Activated CD4-positive, alpha-beta T cell treated with anti-CD3 and anti-CD28 coated beads, Interleukin-2, amount 50 U/mL, for 24 hours (primary cell): ENCODE measurements around the gene ARHGAP45.
"Not testable (repeated sequence)": the region's sequence is repeated elsewhere in the genome, so short reads cannot be mapped to it uniquely, and the experiment has no call there.

Experiments
- DNase-seq, 2 donors: peaks; one replicate each; pipeline ENCODE4 v3.0.0-alpha.2; 2020; ENCODE audit warnings: low read depth in 1 of 2, low spot score in 1 of 2

Gene ARHGAP45, protein sequence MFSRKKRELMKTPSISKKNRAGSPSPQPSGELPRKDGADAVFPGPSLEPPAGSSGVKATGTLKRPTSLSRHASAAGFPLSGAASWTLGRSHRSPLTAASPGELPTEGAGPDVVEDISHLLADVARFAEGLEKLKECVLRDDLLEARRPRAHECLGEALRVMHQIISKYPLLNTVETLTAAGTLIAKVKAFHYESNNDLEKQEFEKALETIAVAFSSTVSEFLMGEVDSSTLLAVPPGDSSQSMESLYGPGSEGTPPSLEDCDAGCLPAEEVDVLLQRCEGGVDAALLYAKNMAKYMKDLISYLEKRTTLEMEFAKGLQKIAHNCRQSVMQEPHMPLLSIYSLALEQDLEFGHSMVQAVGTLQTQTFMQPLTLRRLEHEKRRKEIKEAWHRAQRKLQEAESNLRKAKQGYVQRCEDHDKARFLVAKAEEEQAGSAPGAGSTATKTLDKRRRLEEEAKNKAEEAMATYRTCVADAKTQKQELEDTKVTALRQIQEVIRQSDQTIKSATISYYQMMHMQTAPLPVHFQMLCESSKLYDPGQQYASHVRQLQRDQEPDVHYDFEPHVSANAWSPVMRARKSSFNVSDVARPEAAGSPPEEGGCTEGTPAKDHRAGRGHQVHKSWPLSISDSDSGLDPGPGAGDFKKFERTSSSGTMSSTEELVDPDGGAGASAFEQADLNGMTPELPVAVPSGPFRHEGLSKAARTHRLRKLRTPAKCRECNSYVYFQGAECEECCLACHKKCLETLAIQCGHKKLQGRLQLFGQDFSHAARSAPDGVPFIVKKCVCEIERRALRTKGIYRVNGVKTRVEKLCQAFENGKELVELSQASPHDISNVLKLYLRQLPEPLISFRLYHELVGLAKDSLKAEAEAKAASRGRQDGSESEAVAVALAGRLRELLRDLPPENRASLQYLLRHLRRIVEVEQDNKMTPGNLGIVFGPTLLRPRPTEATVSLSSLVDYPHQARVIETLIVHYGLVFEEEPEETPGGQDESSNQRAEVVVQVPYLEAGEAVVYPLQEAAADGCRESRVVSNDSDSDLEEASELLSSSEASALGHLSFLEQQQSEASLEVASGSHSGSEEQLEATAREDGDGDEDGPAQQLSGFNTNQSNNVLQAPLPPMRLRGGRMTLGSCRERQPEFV

DNA sequence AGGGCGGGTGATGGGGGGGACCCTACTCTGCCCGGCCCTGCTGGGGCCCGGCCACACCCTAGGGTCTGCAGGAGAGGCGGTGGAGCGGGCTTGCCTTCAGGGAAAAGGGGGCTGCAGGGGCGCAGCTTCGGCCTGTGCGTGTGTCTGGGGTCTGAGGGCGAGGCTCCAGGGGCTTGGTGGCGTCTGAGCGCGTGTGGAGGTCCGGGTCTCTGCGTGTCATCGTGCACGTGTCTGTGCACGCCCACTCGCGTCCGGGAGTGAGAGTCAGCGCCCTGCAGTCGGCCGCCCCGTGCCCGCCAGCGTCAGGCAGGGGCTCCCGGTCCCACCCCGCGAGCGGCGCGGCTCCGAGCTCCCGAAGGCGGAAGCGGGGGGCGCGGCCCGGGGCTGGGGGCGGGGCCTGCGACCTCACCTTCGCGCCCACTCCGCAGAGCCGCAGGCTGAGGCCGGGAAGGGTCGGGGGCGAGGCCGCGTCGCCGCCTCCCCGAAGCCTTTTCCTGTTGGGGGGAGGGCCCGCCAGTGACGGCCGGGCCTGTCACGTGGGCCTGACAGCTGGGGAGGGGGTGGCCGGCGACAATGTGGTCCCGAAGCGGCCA is at the start of gene ARHGAP45:
ARHGAP45 (plus strand) TSS at position 420 of the 593 bp plus-strand sequence. CDS start 239 bp downstream, outside the sequence.
- peak in 1 of 2 donors; percentile 60 for DNase-seq

GRCh38 chr19:1017906-1018305 is 49.1 kb upstream of the ARHGAP45 start:
- DNase-seq: no peak

- DNase-seq: no peak
Measured at GRCh38 chr19:1018393-1018792, 48.6 kb upstream of the ARHGAP45 start.

DNA sequence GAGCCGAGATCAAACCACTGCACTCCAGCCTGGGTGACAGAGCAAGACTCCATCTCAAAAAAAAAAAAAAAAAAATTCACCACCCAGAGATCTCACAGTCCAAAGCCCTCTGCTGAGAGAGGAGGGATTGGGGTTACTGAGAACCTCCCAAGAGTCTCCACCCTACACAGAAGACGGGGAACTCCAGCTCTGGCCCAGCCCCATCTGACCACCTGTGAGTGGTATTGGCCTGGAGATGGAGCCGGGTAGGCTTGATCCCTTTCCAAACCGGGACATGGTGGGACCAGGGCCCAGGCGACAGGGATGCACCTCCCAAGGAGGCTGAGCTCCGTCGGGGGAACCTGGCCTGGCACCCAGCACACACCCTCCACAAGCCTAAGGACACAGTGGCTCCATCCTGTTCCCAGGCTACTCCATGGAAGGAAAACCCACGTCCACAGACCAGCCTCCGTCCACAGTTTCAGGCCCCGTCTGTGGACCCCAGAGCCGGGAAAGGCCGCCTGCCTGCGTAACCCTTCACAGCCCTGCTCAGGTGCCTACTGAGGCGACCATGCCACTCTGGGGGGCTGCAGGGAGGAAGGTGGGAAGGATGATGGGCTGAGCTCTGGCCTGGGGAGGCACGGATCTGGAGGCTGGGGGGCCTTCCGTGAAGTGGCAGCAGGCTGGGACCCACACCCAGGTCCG is 47.9 kb upstream of the ARHGAP45 start:
- DNase-seq: no peak

DNA sequence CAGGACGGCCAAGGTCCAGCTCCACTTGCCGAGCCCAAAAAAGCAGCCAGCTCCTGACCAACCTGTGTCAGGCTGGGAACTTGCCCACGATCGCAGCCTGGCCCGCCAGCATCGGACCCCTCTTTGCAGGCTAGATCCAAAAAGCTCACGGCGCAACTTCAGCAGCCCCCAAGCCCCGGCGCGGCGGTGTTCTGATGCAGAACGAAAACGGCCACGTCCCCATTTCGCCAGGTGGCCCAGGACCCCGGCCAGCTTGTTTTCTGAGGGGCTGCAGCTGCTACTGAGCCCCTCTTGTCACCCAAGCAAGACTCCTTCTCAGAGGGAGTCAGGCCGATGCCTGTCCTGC is 47.4 kb upstream of the ARHGAP45 start:
- no peak for DNase-seq

DNA sequence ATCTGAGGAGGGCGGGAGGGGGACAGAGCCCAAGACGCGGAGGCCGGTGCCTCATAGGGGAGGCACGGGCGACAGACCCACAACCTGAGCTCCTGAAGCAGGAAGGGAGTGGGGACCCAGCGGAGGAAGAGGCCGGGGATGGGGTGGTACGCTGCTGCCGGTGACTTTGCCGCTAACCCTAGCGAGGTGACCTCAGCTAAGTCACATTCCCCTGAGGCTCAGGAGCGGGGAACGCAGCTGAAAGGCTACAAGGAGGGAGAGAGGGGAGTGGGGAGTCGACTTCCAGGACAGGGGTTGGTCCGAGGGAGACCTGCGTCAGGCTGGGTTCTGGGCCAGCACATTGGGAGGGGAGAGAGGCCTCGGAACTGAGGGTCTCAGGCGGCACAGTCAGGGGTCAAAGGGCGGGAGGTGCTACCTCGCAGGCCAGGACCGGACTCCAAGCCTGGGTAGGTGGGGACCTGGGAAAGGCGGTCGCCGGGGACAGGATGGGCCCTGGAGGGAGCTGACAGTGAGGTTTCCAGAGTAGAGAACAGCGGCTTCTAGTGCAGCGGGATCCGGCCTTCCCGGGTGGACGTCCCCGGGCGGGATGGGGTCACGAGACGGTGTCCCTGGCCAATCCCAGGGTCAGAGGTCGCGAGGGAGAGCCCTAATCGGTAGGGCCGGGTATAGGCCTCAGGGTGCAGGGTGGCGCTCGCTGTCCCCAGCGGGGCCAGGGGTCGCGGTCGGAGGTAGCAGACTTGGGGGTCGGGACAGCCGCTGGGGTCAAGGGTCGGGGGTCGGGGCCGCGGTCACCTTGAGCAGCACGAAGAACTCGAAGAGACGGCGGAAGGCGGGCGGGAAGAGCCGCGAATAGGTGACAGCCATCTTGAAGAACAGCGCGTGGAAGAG is 46.7 kb upstream of the ARHGAP45 start:
- no peak for DNase-seq

DNA sequence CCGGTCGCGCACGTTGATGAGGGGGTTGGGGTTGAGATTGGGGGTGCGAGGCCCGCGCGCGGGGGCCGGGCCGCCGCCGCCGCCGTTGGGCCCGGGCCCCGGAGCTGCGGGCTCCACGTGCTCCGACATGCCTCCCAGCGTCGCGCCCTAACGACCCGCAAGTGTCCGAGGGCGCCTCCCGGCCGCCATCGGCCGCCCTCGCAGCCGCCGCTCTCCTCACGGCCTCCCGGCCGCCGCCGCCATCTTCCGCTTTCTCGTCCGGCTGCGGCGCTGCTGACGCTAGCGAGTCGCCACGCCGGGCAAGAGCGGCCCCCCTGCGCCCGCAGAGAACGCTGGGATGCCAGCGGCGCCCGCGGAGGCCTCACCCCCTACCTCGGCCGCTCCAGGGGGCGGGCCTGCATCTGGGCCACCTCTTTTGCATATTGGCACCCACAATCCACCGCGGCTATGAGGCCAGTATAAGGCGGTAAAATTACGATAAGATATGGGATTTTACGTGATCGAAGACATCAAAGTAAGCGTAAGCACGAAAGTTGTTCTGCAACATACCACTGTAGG is 46.0 kb upstream of the ARHGAP45 start, which contains the start of gene TMEM259:
TMEM259 (minus strand) TSS at position 256 of the 558 bp plus-strand sequence; CDS start at position 129, 127 bp downstream.
- peak; percentile 91 to 95 for DNase-seq

DNA sequence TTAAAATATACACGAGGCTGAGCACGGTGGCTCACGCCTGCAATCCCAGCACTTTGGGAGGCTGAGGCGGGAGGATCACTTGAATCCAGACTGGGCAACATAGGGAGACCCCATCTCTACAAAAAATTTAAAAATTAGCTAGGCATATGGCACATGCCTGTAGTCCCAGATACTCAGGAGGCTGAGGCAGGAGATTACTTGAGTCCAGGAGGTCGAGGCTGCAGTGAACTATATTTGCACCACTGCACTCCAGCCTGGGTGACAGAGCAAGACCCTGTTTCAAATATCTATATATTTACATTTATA is 43.1 kb upstream of the ARHGAP45 start:
- not testable (repeated sequence) for DNase-seq

- not testable (repeated sequence) for DNase-seq
Measured at GRCh38 chr19:1025080-1025479, 41.9 kb upstream of the ARHGAP45 start.

GRCh38 chr19:1025960-1026782 is 40.8 kb upstream of the ARHGAP45 start, which contains the start of gene CNN2:
Gene CNN2, plus strand, starts transcription at chr19:1026608. Its CDS starts 54 bp downstream, at chr19:1026662.
- peak in 1 of 2 donors; percentile 49 for DNase-seq

GRCh38 chr19:1026783-1027649 is 40.0 kb upstream of the ARHGAP45 start:
- DNase-seq: no peak

- DNase-seq: no peak
Measured at GRCh38 chr19:1027650-1028061, 39.3 kb upstream of the ARHGAP45 start.

DNA sequence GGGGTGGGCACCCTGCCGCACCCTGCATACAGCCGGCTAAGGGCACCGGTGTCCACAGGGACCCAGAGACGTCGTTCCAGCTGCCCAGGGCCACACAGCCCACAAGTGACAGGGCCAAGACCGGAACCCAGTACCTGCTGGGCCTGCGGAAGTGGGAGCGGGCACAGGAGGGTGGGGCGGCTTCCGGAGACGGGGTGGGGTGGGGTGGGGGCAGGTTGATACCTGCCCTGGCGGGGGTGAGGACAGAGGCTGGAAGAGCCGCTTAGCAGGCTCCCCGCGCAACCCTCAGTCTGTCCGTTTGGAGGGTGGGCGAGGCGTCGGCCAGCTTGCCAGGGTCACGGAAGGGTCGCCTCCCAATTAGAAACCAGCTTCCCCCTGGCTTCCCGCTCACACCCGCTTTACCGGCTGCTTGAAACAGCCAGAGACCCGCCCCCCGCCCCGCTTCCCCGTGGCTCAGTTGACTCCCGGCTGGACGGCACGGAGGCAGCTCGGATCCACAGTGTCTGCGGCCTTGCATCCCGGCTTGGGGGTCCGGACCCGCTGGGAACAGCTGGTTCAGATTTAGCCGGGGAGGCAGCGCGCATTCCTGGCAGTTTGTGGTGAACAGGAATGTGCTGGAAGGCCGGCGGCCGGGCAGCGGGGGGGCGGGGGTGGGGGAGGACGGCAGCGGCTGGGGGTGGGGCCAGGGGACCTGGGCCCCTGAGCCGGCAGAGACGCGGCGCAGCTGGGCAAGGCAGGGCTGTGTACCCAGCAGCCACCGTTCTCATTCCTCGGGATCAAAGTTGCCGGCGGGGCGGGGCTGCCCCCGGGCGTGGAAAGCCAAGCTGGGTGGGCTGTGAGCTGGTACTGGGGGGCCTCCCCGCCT is 38.7 kb upstream of the ARHGAP45 start:
- peak in 1 of 2 donors; percentile 19 for DNase-seq

GRCh38 chr19:1032264-1032867 is 34.6 kb upstream of the ARHGAP45 start:
- DNase-seq: no peak

GRCh38 chr19:1035998-1036621 is 30.9 kb upstream of the ARHGAP45 start:
- no peak for DNase-seq
